KOPT-K1 (cell line): ENCODE data around the gene MXRA8.
"Not testable (repeated sequence)": the region's sequence is repeated elsewhere in the genome, so short reads cannot be mapped to it uniquely, and the experiment has no call there.

Experiments used
- H3K27ac ChIP-seq: fragments of 200-600 bp; sonication (generic); 2 replicates; pipeline ENCODE4 v1.5.1; 2016; ENCODE audit warnings: antibody characterized with exemption, mild to moderate bottlenecking, low read depth, low read length; ENCODE audit not compliant: poor library complexity, severe bottlenecking
- H3K36me3 ChIP-seq: fragments of 200-600 bp; sonication (generic); 2 replicates; pipeline ENCODE4 v1.5.1; 2017; ENCODE audit warnings: antibody characterized with exemption, mild to moderate bottlenecking, low read length, moderate library complexity; ENCODE audit not compliant: insufficient read depth
- H3K9me3 ChIP-seq: fragments of 200-600 bp; sonication (generic); 2 replicates; pipeline ENCODE4 v1.5.1; 2017; ENCODE audit warnings: antibody characterized with exemption, low read length, mild to moderate bottlenecking; ENCODE audit not compliant: insufficient read depth, poor library complexity, severe bottlenecking

MXRA8 gene

GRCh38 chr1:1398677-1399186 is 40.4 kb upstream of the MXRA8 start:
- Histone ChIP-seq H3K36me3 (peaks cover 76% of the 10 kb centered on the region), H3K9me3 (no peaks in the 10 kb centered on the region), H3K27ac (peak overlapping the region; percentile 79)

- Histone ChIP-seq H3K27ac (peak overlapping the region; percentile 79), H3K9me3 (no peaks in the 10 kb centered on the region), H3K36me3 (peaks cover 76% of the 10 kb centered on the region)
These were observed 39.6 kb upstream of the MXRA8 start for GRCh38 chr1:1397839-1398523.

- Histone ChIP-seq H3K36me3 (peaks cover 77% of the 10 kb centered on the region), H3K27ac (no peak overlapping the region), H3K9me3 (no peaks in the 10 kb centered on the region)
These were observed 36.8 kb upstream of the MXRA8 start for GRCh38 chr1:1395166-1395565.

GRCh38 chr1:1394116-1394515 is 35.8 kb upstream of the MXRA8 start:
- Histone ChIP-seq H3K9me3 (no peaks in the 10 kb centered on the region), H3K27ac (no peak overlapping the region), H3K36me3 (peaks cover 87% of the 10 kb centered on the region)

GRCh38 chr1:1393428-1393827 is 35.1 kb upstream of the MXRA8 start:
- Histone ChIP-seq H3K27ac (no peak overlapping the region), H3K36me3 (peaks cover 94% of the 10 kb centered on the region), H3K9me3 (no peaks in the 10 kb centered on the region)

GRCh38 chr1:1393014-1393413 is 34.7 kb upstream of the MXRA8 start:
- Histone ChIP-seq H3K9me3 (no peaks in the 10 kb centered on the region), H3K27ac (no peak overlapping the region), H3K36me3 (peaks cover 96% of the 10 kb centered on the region)

GRCh38 chr1:1391225-1391624 is 32.9 kb upstream of the MXRA8 start:
- Histone ChIP-seq H3K9me3 (no peaks in the 10 kb centered on the region), H3K36me3 (peaks cover 100% of the 10 kb centered on the region), H3K27ac (no peak overlapping the region)

- Histone ChIP-seq H3K9me3 (no peaks in the 10 kb centered on the region), H3K36me3 (peaks cover 100% of the 10 kb centered on the region), H3K27ac (no peak overlapping the region)
These were observed 32.3 kb upstream of the MXRA8 start for GRCh38 chr1:1390675-1391074.

- peaks cover 86% of the 10 kb centered on the region for H3K36me3 ChIP-seq
- H3K27ac ChIP-seq, result no peak overlapping the region
- no peaks in the 10 kb centered on the region for H3K9me3 ChIP-seq
These were observed 29.7 kb upstream of the MXRA8 start for GRCh38 chr1:1388078-1388472.

- Histone ChIP-seq H3K9me3 (no peaks in the 10 kb centered on the region), H3K27ac (no peak overlapping the region), H3K36me3 (peaks cover 79% of the 10 kb centered on the region)
These were observed 29.0 kb upstream of the MXRA8 start for GRCh38 chr1:1387098-1388077.

- H3K36me3 ChIP-seq, result peaks cover 74% of the 10 kb centered on the region
These were observed 27.6 kb upstream of the MXRA8 start for GRCh38 chr1:1385931-1386330.

GRCh38 chr1:1385339-1385738 is 27.0 kb upstream of the MXRA8 start:
- peaks cover 74% of the 10 kb centered on the region for H3K36me3 ChIP-seq
- not testable (repeated sequence) for H3K27ac ChIP-seq, H3K9me3 ChIP-seq

More at GRCh38 chr1:1385931-1386330, 27.6 kb upstream of the MXRA8 start:
- no peak overlapping the region for H3K27ac ChIP-seq
- H3K9me3 ChIP-seq, result no peaks in the 10 kb centered on the region

GRCh38 chr1:1381294-1381693 is 22.9 kb upstream of the MXRA8 start:
- H3K36me3 ChIP-seq, result peaks cover 36% of the 10 kb centered on the region
- no peak overlapping the region for H3K27ac ChIP-seq
- H3K9me3 ChIP-seq, result no peaks in the 10 kb centered on the region

- H3K36me3 ChIP-seq, result peaks cover 31% of the 10 kb centered on the region
- no peak overlapping the region for H3K27ac ChIP-seq
- no peaks in the 10 kb centered on the region for H3K9me3 ChIP-seq
These were observed 22.5 kb upstream of the MXRA8 start for GRCh38 chr1:1380860-1381259.

GRCh38 chr1:1377540-1378205 is 19.3 kb upstream of the MXRA8 start:
- no peak overlapping the region for H3K27ac ChIP-seq
- no peaks in the 10 kb centered on the region for H3K9me3 ChIP-seq
- H3K36me3 ChIP-seq, result peaks cover 28% of the 10 kb centered on the region; the same call in 1 of the 2 replicates
